Neural crest cell (in vitro differentiated cells): ENCODE measurements around the gene ZMIZ1. TPM values are rescaled to one million over a fixed set of nuclear protein-coding genes. Genes with fewer than 3 reads are reported as not detected.

ENCODE experiments used
- DNase-seq: peaks from one replicate; pipeline ENCODE4 v3.0.0; 2021; ENCODE audit warnings: low read depth, mixed read lengths, low spot score
- H3K27ac Mint-ChIP-seq: one replicate; pipeline ENCODE4 v1.8.0; 2021; ENCODE audit warnings: mild to moderate bottlenecking, mixed read lengths; ENCODE audit not compliant: unreplicated experiment
- H3K27me3 Mint-ChIP-seq: 2 replicates; pipeline ENCODE4 v1.8.0; 2021; ENCODE audit warnings: low read depth, mild to moderate bottlenecking, mixed read lengths
- H3K36me3 Mint-ChIP-seq: 2 replicates; pipeline ENCODE4 v1.8.0; 2021; ENCODE audit warnings: low read depth, mild to moderate bottlenecking, mixed read lengths
- H3K4me1 Mint-ChIP-seq: 2 replicates; pipeline ENCODE4 v1.8.0; 2021; ENCODE audit warnings: mixed read lengths
- H3K4me3 Mint-ChIP-seq: one replicate; pipeline ENCODE4 v1.8.0; 2021; ENCODE audit warnings: mild to moderate bottlenecking, mixed read lengths
- H3K9me3 Mint-ChIP-seq: 2 replicates; pipeline ENCODE4 v1.8.0; 2021; ENCODE audit warnings: mixed read lengths
- total RNA-seq: library from RNA; stranded (reverse); gene quantifications from 2 replicates; pipeline ENCODE4 v1.2.1, GENCODE V29; 2021
- TF ChIP-seq, protein P1 (sequence below): fragments of 200-600 bp; sonication (generic); conservative IDR thresholded peaks from 2 replicates; pipeline ENCODE4 v1.5.0; 2021; ENCODE audit warnings: antibody characterized with exemption, mild to moderate bottlenecking

Gene ZMIZ1
- total RNA-seq, 1 donor from 2014 or later: 92.0 TPM

GRCh38 chr10:79047584-79047874, 21.2 kb upstream of the ZMIZ1 start:
- Mint-ChIP-seq H3K4me3 (no peak overlapping the region), H3K36me3 (no peaks in the 10 kb centered on the region), H3K27ac (peak overlapping the region; percentile 71), H3K4me1 (peaks cover 24% of the 10 kb centered on the region), H3K9me3 (no peaks in the 10 kb centered on the region), H3K27me3 (peaks cover 3% of the 10 kb centered on the region)
- TF ChIP-seq, protein P1, sequence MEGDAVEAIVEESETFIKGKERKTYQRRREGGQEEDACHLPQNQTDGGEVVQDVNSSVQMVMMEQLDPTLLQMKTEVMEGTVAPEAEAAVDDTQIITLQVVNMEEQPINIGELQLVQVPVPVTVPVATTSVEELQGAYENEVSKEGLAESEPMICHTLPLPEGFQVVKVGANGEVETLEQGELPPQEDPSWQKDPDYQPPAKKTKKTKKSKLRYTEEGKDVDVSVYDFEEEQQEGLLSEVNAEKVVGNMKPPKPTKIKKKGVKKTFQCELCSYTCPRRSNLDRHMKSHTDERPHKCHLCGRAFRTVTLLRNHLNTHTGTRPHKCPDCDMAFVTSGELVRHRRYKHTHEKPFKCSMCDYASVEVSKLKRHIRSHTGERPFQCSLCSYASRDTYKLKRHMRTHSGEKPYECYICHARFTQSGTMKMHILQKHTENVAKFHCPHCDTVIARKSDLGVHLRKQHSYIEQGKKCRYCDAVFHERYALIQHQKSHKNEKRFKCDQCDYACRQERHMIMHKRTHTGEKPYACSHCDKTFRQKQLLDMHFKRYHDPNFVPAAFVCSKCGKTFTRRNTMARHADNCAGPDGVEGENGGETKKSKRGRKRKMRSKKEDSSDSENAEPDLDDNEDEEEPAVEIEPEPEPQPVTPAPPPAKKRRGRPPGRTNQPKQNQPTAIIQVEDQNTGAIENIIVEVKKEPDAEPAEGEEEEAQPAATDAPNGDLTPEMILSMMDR: no peak
- DNase-seq: no peak

DNA sequence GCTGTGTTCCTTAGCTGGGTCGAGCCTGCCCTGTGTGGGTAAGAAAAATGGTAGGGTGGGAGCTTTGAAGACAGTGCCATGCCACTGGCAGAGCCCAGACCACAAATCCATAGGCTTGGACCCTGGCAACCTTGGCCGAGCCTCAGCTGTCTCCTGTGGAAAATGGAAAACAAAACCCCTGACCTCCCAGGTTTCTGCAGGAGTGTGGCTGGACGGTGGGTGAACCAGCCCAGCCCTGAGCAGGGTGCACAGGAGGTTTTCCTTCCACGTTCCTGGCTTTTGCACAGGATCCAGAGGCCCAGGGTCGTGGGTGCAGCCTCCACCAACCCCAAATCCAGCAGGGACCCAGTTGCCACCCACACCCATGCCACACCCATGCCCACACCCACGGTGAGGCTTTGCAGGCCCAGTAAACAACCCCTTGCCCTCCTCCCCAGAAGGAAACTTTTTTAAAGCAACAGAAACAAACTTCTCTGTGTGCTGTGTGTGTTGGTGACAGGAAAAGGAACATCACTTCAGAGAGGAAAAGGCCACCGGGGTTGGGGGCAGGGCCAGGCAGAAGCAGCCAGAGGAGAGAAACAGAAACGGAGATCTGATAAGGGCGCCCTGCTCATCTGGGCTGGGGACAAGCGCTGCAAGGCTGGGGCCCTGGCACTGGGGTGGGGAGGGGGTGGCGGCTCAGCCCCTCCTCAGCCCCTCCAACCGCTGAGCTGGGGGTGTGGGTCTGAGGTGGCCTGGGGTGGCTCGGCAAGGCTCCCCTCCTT, 20.7 kb upstream of the ZMIZ1 start:
- DNase-seq: no peak
- H3K27ac Mint-ChIP-seq: no peak overlapping the region
- H3K27me3 Mint-ChIP-seq: no peaks in the 10 kb centered on the region
- peaks cover 24% of the 10 kb centered on the region for H3K4me1 Mint-ChIP-seq
- H3K4me3 Mint-ChIP-seq: no peak overlapping the region
- no peaks in the 10 kb centered on the region for H3K36me3 Mint-ChIP-seq
- TF ChIP-seq, protein P1: no peak
- no peaks in the 10 kb centered on the region for H3K9me3 Mint-ChIP-seq

- Mint-ChIP-seq H3K27ac (no peak overlapping the region), H3K4me3 (no peak overlapping the region), H3K27me3 (no peaks in the 10 kb centered on the region), H3K9me3 (no peaks in the 10 kb centered on the region), H3K36me3 (no peaks in the 10 kb centered on the region), H3K4me1 (peaks cover 24% of the 10 kb centered on the region)
- no peak for DNase-seq
- TF ChIP-seq, protein P1: no peak
Measured at GRCh38 chr10:79048639-79049550, 19.9 kb upstream of the ZMIZ1 start.

GRCh38 chr10:79049931-79050895, 18.6 kb upstream of the ZMIZ1 start:
- Mint-ChIP-seq H3K4me1 (peaks cover 24% of the 10 kb centered on the region), H3K27me3 (no peaks in the 10 kb centered on the region), H3K27ac (peak overlapping the region; percentile 19), H3K36me3 (no peaks in the 10 kb centered on the region), H3K9me3 (no peaks in the 10 kb centered on the region), H3K4me3 (no peak overlapping the region)
- no peak for DNase-seq
- TF ChIP-seq, protein P1: no peak

DNA sequence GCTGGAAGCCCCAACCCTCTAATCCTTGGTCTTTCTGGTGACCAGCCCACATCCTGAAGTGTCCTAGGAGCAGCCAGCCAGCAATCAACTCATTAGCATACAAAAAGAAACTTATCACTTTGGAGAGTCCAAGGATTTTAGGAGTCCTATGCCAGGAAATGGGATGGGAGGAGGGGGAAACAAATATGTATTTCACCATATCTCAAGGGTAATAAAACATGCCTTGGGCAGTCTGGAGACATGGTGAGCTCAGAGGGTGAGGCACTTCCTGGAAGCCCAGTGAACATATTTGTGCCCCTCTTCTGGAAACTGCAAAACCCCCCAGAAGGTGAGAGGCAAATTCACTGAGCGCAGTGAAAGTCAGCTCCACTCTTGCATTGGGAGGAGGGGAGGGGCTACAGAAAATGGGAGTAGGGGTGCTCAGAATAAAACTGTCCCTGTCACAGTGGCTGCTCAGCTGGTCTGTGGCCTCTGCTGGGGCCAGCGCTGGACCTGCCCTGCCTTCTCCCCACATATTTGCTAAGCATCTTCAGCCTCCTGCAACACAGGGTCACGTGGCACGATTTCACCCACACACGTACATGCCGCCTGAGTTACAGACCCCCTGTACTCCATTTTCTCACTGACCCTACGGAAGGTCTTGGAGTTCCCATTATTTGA, 17.7 kb upstream of the ZMIZ1 start:
- TF ChIP-seq, protein P1: no peak
- Mint-ChIP-seq H3K27me3 (no peaks in the 10 kb centered on the region), H3K27ac (no peak overlapping the region), H3K4me3 (no peak overlapping the region), H3K9me3 (no peaks in the 10 kb centered on the region), H3K4me1 (peaks cover 24% of the 10 kb centered on the region), H3K36me3 (no peaks in the 10 kb centered on the region)
- DNase-seq: no peak
